K562 (cell line): Measurements from ENCODE around the gene PTPN20.

ENCODE experiments used
- CEBPB ChIP-seq: fragments of 450-650 bp; IDR thresholded peaks from 2 replicates; pipeline ENCODE4 v1.6.1; 2016; ENCODE audit warnings: missing genetic modification characterization, missing compliant biosample characterization
- EZH2 ChIP-seq: IDR thresholded peaks from 2 replicates; pipeline ENCODE4 v1.6.1; 2012; ENCODE audit warnings: low read depth, mild to moderate bottlenecking, inconsistent platforms, low read length, borderline replicate concordance
- NBN ChIP-seq: fragments of 450-650 bp; IDR thresholded peaks from 2 replicates; pipeline ENCODE4 v1.6.1; 2016; ENCODE audit warnings: low read depth, mild to moderate bottlenecking
- SP1 ChIP-seq: sonication (generic); formaldehyde crosslinking; IDR thresholded peaks from 2 replicates; pipeline ENCODE4 v1.8.1; 2022; ENCODE audit warnings: mild to moderate bottlenecking, missing genetic modification reagents
- ZC3H11A ChIP-seq: IDR thresholded peaks from 2 replicates; pipeline ENCODE4 v1.6.1; 2012; ENCODE audit warnings: low read depth, low read length, improper control_type of control experiment
- ZNF175 ChIP-seq: fragments of 200-800 bp; sonication (Bioruptor generic); IDR thresholded peaks from 2 replicates; pipeline ENCODE4 v1.6.1; 2016; ENCODE audit warnings: low read depth, mild to moderate bottlenecking, missing genetic modification characterization, missing compliant biosample characterization
- TF ChIP-seq, protein P1 (sequence below): fragments of 450-650 bp; formaldehyde crosslinking; IDR thresholded peaks from 2 replicates; pipeline ENCODE4 v1.4.0; 2022; ENCODE audit warnings: mild to moderate bottlenecking, moderate library complexity
- TF ChIP-seq, protein P2 (sequence below): sonication (generic); formaldehyde crosslinking; IDR thresholded peaks from 2 replicates; pipeline ENCODE4 v1.8.0; 2023; ENCODE audit warnings: mild to moderate bottlenecking, missing genetic modification reagents
- TF ChIP-seq, protein P3 (sequence below), 3 experiments: IDR thresholded peaks in 2 of 3; conservative IDR thresholded peaks in 1 of 3; 2 replicates each; pipeline ENCODE4 v1.5.1; 2011 to 2012; ENCODE audit warnings: low read length in 3 of 3, mild to moderate bottlenecking in 3 of 3, control low read depth in 2 of 3, improper control_type of control experiment in 1 of 3, inconsistent platforms in 1 of 3, low read depth in 1 of 3, mixed read lengths in 1 of 3, moderate library complexity in 1 of 3; ENCODE audit not compliant: insufficient read depth in 2 of 3

DNA sequence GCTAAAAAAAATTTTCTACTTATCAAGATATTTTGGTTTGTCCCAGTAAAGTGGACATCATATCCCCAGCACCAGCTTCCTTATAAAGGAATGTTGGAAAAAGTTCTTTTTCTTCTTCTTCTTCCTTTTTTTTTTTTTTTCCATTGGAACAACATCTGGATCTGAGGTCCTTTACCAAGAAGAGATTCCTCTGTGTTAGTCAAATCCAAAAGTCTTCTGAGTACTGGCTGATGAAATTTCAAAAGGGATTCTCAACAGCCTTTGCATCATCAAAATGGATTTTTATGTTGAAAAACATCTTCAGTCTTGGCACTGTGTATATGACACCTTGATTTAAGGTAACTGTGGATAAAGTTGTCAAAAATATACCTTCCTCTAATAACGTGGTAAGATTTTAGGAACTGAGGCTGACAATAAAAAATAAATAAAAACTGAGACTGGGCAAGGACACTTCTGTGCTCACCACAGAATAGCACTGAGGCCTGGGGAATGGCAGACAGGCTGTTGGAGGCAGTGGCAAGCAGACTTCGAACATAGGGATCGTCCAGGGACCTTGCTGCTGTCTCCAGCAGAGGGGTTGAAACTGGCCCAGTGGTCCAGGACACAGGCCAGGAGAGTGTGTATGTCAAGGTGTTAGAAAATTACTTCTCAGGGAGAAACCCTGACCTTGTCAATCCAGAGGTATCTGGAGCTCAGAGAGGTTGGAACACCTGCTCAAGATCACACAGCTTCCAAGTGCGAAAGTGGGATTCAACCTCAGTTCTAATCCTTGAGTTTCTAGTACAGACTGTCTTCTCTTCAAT lies 130.4 kb downstream of the PTPN20 start:
- no peak for TF ChIP-seq CEBPB (tag)
- TF ChIP-seq, protein P1, sequence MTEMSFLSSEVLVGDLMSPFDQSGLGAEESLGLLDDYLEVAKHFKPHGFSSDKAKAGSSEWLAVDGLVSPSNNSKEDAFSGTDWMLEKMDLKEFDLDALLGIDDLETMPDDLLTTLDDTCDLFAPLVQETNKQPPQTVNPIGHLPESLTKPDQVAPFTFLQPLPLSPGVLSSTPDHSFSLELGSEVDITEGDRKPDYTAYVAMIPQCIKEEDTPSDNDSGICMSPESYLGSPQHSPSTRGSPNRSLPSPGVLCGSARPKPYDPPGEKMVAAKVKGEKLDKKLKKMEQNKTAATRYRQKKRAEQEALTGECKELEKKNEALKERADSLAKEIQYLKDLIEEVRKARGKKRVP, result no peak
- TF ChIP-seq, protein P2, sequence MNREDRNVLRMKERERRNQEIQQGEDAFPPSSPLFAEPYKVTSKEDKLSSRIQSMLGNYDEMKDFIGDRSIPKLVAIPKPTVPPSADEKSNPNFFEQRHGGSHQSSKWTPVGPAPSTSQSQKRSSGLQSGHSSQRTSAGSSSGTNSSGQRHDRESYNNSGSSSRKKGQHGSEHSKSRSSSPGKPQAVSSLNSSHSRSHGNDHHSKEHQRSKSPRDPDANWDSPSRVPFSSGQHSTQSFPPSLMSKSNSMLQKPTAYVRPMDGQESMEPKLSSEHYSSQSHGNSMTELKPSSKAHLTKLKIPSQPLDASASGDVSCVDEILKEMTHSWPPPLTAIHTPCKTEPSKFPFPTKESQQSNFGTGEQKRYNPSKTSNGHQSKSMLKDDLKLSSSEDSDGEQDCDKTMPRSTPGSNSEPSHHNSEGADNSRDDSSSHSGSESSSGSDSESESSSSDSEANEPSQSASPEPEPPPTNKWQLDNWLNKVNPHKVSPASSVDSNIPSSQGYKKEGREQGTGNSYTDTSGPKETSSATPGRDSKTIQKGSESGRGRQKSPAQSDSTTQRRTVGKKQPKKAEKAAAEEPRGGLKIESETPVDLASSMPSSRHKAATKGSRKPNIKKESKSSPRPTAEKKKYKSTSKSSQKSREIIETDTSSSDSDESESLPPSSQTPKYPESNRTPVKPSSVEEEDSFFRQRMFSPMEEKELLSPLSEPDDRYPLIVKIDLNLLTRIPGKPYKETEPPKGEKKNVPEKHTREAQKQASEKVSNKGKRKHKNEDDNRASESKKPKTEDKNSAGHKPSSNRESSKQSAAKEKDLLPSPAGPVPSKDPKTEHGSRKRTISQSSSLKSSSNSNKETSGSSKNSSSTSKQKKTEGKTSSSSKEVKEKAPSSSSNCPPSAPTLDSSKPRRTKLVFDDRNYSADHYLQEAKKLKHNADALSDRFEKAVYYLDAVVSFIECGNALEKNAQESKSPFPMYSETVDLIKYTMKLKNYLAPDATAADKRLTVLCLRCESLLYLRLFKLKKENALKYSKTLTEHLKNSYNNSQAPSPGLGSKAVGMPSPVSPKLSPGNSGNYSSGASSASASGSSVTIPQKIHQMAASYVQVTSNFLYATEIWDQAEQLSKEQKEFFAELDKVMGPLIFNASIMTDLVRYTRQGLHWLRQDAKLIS (CRISPR knock-in tag), result no peak
- TF ChIP-seq, protein P3, sequence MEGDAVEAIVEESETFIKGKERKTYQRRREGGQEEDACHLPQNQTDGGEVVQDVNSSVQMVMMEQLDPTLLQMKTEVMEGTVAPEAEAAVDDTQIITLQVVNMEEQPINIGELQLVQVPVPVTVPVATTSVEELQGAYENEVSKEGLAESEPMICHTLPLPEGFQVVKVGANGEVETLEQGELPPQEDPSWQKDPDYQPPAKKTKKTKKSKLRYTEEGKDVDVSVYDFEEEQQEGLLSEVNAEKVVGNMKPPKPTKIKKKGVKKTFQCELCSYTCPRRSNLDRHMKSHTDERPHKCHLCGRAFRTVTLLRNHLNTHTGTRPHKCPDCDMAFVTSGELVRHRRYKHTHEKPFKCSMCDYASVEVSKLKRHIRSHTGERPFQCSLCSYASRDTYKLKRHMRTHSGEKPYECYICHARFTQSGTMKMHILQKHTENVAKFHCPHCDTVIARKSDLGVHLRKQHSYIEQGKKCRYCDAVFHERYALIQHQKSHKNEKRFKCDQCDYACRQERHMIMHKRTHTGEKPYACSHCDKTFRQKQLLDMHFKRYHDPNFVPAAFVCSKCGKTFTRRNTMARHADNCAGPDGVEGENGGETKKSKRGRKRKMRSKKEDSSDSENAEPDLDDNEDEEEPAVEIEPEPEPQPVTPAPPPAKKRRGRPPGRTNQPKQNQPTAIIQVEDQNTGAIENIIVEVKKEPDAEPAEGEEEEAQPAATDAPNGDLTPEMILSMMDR (IDR thresholded peaks at IDR 0.05 in 2 of 3, conservative IDR thresholded peaks at IDR 0.05 in 1 of 3; ENCODE audit: insufficient read depth in 2 of 3, low read depth in 1 of 3, low read length in 3 of 3), result no peak
- no peak for TF ChIP-seq ZC3H11A
- no peak for TF ChIP-seq EZH2
- TF ChIP-seq ZNF175 (CRISPR knock-in tag), result no peak
- no peak for TF ChIP-seq NBN
- no peak for TF ChIP-seq SP1
